NCI-H345 (cell line): ENCODE data around the gene ARL8A.
"Not testable (repeated sequence)": the region's sequence is repeated elsewhere in the genome, so short reads cannot be mapped to it uniquely, and the experiment has no call there.

Experiments used
- DNase-seq: peaks from one replicate; lab custom pipeline; 2025; lab: John Stamatoyannopoulos, UW

Gene ARL8A

GRCh38 chr1:202113690-202114300 lies 30.7 kb downstream of the ARL8A start:
- DNase-seq, result peak; percentile 61

GRCh38 chr1:202112859-202113689 lies 31.5 kb downstream of the ARL8A start:
- no peak for DNase-seq

GRCh38 chr1:202111589-202111988 lies 32.9 kb downstream of the ARL8A start:
- DNase-seq, result not testable (repeated sequence)

GRCh38 chr1:202110977-202111376 lies 33.6 kb downstream of the ARL8A start:
- DNase-seq, result no peak

GRCh38 chr1:202107801-202108731 lies 36.5 kb downstream of the ARL8A start:
- DNase-seq, result peak; percentile 65

GRCh38 chr1:202107321-202107761 lies 37.2 kb downstream of the ARL8A start:
- DNase-seq, result peak; percentile 97

- DNase-seq, result peak; percentile 87
Measured at GRCh38 chr1:202106340-202107254, 37.9 kb downstream of the ARL8A start.

- DNase-seq, result peak; percentile 78
Measured at GRCh38 chr1:202105571-202106339, 38.8 kb downstream of the ARL8A start.

GRCh38 chr1:202104073-202104472 lies 40.5 kb downstream of the ARL8A start:
- DNase-seq, result no peak

- peak; percentile 32 for DNase-seq
Measured at GRCh38 chr1:202101184-202101583, 43.4 kb downstream of the ARL8A start.

GRCh38 chr1:202093858-202094257 lies 50.7 kb downstream of the ARL8A start:
- DNase-seq, result no peak

GRCh38 chr1:202090994-202091393 lies 53.5 kb downstream of the ARL8A start:
- DNase-seq, result no peak

GRCh38 chr1:202088206-202088605 lies 56.3 kb downstream of the ARL8A start:
- no peak for DNase-seq

- DNase-seq, result peak; percentile 65
Measured at GRCh38 chr1:202086579-202087350, 57.8 kb downstream of the ARL8A start.

GRCh38 chr1:202085682-202086373 lies 58.7 kb downstream of the ARL8A start:
- DNase-seq, result peak; percentile 78

GRCh38 chr1:202084791-202085681 lies 59.5 kb downstream of the ARL8A start:
- peak; percentile 94 for DNase-seq
